Measurements from ENCODE around the gene APC2.

APC2 gene, protein sequence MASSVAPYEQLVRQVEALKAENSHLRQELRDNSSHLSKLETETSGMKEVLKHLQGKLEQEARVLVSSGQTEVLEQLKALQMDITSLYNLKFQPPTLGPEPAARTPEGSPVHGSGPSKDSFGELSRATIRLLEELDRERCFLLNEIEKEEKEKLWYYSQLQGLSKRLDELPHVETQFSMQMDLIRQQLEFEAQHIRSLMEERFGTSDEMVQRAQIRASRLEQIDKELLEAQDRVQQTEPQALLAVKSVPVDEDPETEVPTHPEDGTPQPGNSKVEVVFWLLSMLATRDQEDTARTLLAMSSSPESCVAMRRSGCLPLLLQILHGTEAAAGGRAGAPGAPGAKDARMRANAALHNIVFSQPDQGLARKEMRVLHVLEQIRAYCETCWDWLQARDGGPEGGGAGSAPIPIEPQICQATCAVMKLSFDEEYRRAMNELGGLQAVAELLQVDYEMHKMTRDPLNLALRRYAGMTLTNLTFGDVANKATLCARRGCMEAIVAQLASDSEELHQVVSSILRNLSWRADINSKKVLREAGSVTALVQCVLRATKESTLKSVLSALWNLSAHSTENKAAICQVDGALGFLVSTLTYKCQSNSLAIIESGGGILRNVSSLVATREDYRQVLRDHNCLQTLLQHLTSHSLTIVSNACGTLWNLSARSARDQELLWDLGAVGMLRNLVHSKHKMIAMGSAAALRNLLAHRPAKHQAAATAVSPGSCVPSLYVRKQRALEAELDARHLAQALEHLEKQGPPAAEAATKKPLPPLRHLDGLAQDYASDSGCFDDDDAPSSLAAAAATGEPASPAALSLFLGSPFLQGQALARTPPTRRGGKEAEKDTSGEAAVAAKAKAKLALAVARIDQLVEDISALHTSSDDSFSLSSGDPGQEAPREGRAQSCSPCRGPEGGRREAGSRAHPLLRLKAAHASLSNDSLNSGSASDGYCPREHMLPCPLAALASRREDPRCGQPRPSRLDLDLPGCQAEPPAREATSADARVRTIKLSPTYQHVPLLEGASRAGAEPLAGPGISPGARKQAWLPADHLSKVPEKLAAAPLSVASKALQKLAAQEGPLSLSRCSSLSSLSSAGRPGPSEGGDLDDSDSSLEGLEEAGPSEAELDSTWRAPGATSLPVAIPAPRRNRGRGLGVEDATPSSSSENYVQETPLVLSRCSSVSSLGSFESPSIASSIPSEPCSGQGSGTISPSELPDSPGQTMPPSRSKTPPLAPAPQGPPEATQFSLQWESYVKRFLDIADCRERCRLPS (N-terminal part only)

DNA sequence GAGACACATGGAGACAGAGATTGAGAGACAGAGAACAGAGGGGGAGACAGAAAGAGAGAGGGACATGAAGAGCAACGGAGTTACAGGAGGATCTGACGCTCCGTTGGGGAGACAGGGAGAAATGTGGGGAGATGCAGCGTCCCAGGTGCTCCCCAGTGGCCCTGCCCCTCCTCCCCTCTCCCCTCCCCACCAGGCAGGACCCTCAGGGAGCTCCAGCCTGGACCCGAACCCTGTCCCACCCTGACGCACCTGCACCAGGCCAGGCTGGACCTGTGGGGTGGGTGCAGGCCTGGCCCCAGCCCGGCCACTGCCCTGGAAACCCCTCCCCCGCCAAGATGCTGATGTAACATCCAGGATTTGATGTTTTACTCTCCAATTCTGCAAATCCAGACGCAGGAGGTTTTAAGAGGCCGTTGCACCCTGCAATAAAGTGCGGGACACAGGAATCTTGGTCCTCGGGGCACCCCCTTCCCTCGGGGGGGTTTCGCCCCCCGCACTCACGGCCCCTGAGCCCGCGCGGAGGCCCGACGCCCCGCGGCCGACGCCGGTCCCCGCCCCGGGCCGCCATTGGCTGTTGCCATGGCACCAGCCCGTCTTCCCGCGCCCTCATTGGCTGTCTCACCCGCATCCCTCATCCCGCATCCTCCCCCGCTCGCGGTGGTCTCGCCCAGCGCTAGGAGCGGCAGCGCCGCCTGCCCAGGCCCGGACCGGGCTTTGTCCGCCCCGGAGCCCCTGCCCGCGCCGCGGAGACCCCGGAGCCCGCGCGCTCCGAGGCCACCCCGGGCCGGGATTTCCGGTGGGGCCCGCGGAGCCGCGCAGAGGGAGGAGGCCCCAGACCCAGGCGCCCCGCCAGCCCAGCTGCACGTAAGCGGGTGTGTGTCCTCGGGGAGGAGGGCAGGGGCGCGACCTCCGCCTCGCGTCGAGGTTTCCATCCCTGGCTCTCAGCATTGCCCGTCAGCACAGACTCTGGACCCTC, at the start of gene APC2:
TSS of gene APC2 (plus strand) at position 655 of the 976 bp plus-strand sequence. CDS start 2,881 bp downstream, outside the sequence.
- no peak within 1 kb of the TSS for H3K4me3 ChIP-seq (ENCODE audit: low read depth, low read length)
- no peak for DNase-seq (ENCODE audit: low read depth)
- TF ChIP-seq, protein P1, sequence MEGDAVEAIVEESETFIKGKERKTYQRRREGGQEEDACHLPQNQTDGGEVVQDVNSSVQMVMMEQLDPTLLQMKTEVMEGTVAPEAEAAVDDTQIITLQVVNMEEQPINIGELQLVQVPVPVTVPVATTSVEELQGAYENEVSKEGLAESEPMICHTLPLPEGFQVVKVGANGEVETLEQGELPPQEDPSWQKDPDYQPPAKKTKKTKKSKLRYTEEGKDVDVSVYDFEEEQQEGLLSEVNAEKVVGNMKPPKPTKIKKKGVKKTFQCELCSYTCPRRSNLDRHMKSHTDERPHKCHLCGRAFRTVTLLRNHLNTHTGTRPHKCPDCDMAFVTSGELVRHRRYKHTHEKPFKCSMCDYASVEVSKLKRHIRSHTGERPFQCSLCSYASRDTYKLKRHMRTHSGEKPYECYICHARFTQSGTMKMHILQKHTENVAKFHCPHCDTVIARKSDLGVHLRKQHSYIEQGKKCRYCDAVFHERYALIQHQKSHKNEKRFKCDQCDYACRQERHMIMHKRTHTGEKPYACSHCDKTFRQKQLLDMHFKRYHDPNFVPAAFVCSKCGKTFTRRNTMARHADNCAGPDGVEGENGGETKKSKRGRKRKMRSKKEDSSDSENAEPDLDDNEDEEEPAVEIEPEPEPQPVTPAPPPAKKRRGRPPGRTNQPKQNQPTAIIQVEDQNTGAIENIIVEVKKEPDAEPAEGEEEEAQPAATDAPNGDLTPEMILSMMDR (IDR thresholded peaks at IDR 0.05; ENCODE audit: insufficient read depth, low read depth, low read length, missing control alignments), result no peak

DNA sequence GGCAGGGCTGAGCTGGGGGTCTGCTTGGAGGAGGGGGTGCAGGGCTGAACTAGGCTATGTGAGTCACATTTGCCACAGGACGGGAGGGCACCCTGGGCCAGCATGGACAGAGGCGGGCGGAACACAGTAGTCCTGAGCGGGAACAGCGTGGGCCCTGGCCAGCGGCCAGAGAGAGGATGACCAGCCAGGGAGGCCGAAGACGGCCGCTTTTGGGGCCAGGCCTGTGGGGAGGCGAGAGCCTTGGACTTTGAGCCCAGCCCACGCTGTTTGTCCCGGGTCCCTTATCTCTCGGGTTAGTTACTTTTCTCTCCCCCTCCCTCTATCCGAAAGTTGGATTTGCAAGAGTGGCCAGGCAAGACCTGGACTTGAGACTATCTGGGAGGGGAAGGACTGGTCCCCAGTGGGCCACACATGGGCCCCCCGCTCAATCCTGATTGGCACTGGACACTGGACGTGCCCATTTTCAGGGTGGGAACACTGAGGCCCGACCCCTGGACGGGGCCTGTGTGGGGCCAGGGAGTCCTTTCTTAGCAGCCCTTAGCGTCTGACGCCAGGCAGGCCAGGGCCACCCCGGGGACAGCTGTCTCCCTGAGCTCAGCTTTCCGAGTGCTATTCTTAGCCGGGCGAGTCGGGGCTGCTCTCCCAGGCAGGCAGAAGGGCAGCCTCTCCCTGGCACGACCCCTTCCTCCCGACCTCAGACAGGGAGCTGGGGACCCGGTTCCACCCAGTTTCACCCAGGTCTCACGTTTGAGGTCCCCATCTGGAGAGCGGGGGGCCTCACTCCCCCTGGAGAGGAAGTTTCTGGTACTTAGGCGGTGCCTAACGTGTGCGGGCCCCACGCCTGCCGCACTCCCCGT, 49.4 kb upstream of the APC2 start:
- H3K4me3 ChIP-seq (ENCODE audit: low read depth, low read length), result peak overlapping the region; percentile 70
- no peak for DNase-seq (ENCODE audit: low read depth)
- TF ChIP-seq, protein P1 (IDR thresholded peaks at IDR 0.05; ENCODE audit: insufficient read depth, low read depth, low read length, missing control alignments), result no peak

DNA sequence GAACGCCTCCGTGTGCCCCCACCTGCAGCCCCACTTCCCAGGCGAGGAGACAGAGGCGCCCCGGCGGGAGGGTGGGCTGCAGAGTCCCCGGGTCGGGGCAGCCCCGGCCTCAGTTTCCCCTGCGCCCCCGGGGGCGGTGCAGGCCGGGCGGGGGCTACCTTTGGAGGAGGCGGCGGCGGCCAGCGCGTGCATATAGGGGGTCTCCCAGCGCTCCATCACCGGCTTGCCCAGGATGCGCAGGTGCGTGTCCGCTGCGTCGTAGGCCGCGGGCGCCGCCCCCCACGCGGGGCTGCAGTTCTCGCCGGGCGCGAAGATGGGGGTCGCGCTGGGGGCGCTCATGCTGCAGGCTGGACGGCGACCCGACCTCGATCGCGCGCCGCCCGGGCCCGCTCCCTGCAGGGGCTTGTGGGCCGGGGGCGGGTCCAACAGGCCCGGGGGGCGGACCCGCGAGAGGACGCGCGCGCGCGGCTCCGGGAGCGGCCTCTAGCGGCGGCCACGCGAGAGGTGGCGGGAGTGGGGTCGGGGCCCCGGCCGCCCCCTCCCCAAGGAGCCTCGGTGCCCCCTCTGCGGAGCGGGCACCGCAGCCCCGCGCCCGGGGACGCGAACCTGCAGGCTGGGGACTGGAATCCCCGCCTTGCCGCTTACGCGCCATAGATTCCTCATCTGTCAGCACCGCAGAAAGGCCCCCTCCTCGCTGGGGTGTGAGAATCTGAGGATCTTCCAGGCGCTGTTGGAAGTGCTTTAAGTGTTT, 48.6 kb upstream of the APC2 start, which contains the start of gene GAMT:
TSS of gene GAMT (minus strand) at position 405 of the 751 bp plus-strand sequence. CDS start at position 339, 66 bp downstream.
- DNase-seq (ENCODE audit: low read depth), result peak; percentile 64

DNA sequence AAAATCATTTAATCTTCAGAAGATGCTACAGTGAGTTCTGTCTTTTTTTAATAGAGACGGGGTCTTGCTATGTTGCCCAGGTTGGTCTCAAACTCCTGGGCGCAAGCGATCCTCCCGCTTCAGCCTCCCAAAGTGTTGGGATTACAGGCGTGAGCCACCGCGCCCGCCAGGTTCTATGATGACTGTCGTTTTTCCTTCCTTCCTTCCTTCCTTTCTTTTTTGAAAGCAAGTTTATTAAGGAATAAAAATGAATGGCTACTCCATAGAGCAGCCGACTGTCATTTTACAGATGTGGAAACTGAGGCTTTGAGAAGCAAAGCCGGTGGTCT, 48.1 kb upstream of the APC2 start:
- no peak for DNase-seq (ENCODE audit: low read depth)
- TF ChIP-seq, protein P1 (IDR thresholded peaks at IDR 0.05; ENCODE audit: insufficient read depth, low read depth, low read length, missing control alignments), result no peak
- H3K4me3 ChIP-seq (ENCODE audit: low read depth, low read length), result peak overlapping the region; percentile 48

More for the DNA sequence above, 48.6 kb upstream of the APC2 start, which contains the start of gene GAMT:
- peak within 1 kb of the TSS; percentile 70 for H3K4me3 ChIP-seq (ENCODE audit: low read depth, low read length)
- TF ChIP-seq, protein P1 (IDR thresholded peaks at IDR 0.05; ENCODE audit: insufficient read depth, low read depth, low read length, missing control alignments), result peak; percentile 52

DNA sequence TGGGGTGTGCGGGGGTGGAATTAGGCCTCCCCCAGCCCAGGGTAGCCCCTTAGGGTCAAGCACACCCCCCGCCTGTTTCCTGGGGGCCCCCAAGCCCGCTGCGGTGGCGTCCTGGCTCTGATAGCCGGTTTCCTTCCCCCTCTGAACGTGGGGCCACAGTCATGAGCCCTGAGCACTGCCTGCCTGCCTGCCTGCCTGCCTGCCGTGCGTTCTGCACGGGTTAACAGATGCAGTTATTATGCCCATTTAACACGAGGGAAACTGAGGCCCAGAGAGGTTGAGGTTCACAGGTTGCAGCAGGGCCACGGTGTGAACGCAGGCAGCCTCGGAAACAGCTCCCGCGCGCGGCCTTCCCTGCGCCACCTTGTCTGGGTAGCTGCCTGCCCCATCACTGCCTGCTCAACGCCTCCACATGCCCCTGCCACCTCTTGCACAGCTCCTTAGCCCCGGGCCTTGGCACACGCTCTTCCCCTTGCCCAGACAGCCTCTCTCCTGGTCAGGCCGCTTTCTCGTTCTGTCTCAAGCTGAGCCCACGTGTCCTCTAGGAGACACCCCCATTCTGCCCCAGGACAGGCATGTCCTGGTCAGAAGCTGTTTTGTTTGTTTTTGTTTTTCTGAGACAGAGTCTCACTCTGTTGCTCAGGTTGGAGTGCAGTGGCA, 47.4 kb upstream of the APC2 start:
- TF ChIP-seq, protein P1 (IDR thresholded peaks at IDR 0.05; ENCODE audit: insufficient read depth, low read depth, low read length, missing control alignments), result no peak
- H3K4me3 ChIP-seq (ENCODE audit: low read depth, low read length), result no peak overlapping the region
- no peak for DNase-seq (ENCODE audit: low read depth)

Data from GM12865 (cell line).